Stimulated activated CD4-positive, alpha-beta T cell treated with anti-CD3 and anti-CD28 coated beads, Interleukin-1b, Interleukin-23, amount 100 ng/mL, for 1 hour (primary cell): ENCODE measurements around the gene SSRP1.

Experiments
- DNase-seq, 2 donors: peaks; one replicate each; pipeline ENCODE4 v3.0.0-alpha.2; 2020; ENCODE audit warnings: low read depth in 2 of 2

SSRP1 gene

DNA sequence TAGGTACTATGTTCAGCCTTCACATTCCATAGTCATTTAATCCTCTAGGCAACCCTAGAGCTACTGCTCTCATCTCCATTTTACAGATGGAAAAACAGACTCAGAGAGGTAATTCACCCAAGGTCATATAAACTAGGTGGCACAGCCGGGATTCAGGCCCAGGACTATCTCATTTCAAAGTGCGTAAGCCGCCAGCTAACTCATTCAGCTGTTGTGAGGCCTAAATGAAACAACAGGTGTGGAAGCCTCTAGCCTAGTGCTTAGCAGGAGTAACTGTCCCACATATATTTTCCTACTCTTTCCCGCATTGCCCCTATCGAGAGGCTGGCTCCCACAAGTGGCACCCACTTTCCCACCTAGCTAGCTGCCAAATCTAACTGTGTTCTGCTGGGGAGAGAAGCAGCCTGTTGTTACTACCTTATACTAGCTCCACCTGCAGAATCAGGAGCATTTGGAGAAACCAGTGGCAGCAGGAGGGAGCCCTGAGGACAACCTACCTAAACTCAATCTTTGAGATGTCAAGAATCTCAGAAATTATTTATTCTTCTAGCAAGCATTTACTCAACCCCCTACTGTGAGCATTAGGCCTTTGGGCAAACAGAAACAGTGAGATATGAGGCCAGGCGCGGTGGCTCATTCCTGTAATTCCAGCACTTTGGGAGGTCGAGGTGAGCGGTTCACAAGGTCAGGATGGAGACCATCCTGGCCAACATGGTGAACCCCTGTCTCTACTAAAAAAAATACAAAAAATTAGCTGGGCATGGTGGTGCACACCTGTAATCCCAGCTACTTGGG, 24.4 kb upstream of the SSRP1 start:
- DNase-seq = no peak

DNA sequence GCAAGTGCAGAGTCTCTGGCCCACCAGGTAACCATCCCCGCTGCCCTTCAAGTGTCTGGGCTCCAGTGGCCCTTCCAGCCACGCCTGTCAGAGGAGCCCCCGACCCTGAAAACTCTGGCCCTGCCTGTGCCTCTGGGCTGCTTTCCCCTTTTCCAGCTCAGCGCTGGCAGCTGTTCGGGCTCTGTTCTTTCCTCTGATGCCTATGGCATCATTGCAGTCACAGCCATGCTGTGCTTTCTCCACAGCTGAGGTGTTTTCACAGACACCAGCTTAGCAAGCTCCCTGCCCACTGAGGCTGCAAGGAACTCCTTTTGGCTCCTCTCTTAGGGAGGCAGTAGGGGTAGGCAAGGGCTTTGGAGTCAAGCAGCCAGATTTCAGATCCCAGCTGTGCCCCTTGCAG, 23.7 kb upstream of the SSRP1 start:
- DNase-seq = no peak

DNA sequence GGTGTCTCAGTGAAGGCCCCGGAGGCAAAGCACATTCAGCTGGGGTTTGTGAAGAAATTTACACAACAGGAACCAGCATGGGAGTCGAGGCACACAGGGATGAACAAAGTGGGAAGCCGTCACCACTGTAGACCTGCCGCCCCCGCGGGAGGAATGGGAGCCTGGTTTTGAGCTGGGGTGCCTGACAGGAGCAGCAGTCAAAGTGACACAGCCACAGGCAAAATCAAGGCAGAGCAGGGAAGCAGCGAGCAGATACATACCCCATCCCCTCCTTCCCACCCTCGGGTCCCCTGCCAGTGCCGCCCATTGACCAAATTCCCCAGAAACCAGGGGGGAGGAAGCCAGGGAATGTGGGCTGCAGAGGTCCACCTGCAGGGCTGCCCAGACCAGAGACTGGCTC, 23.3 kb upstream of the SSRP1 start:
- no peak for DNase-seq

DNA sequence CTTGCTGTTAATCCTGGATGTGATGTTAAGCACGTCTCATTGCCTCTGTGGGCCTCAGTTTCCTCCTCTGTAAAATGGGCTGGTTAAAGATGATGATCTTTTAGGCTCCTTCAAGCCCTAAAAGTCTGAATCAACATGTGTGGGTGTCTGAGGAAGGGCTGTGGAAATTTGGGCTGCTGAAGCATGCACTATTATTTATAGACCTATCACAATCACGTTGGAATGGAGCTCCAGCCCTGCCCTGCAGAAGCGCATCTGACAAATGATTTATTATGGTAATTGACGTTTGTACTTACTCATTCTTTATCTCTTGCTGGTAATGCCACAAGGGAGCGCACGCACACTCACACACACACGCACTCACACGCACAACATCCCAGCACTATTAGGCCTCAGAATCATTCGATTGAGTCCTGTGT, 22.9 kb upstream of the SSRP1 start:
- no peak for DNase-seq

DNA sequence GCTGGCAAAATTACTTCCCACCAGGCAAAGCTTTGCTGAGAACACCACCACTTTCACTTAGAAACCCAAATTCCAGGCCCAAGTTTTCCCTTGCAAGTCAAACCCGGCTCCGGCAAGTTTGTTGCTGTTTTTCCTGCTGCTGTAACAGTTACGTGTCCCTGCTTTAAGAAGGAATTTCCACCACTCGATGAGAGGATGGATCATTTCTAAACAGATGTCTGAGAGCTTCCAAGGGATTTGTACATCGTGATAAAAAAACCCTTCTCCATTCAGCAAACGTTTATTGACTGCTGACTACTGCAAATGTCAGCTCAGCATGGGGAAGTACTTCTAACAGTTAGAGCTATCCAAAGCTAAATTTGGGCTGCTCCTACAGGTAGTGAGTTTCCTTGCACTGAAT, 22.2 kb upstream of the SSRP1 start:
- no peak for DNase-seq

DNA sequence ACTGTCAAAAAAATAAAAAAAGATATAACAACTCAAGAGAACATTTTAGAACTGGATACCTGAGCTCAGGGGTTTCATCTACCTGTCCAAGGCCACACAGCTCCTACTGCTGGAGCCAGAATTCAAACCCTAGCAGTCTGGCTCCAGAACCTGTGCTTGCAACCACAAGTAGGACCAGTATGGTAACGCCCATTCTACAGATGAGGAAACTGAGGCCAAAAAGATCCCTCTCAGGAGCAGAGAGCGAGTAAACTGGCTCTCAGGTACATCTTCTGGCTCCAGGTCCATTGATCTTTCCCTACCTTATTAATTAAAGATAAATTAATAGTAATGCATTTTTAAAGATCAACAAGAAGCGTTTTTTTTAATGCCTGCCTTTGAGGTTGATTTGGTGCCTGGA, 21.6 kb upstream of the SSRP1 start:
- DNase-seq = no peak

DNA sequence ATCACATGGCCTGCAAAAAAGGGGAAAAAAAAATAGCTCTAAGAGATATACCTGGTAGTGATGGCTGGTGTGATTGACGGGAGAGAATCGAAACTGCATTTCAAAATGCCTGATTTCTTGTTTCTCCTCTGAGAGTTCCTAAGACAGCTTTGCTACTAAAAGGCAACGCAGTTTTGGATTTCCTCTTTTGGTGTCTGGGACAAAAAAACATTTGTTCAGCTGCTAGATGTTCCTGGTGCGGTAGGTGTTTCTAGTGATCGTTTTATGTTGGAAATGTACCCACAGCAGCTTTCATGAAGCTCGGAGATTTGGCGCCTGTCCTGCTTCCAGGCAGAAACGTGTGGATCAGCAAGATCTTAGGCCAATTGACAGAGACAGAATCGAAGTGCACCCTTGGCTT, 20.6 kb upstream of the SSRP1 start:
- no peak for DNase-seq

DNA sequence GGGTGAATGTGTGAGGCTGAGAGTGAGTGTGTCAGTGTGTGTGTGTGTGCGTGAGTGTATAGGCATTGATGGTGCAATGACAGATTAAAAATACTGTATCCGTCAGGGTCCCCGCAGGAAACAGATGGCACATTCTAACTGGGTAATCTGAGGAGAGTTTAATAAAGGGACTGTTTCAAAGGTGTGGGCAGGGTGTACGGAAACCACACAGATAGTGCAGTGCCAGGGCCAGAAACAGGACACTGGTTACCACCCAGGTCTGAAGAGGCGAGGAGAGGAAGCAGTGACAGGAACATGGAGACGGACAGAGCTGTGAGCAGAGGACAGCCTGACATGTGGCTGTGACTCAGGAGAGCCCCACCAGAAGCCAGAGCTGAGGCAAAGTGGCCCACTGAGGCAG, 19.0 kb upstream of the SSRP1 start:
- DNase-seq = no peak

DNA sequence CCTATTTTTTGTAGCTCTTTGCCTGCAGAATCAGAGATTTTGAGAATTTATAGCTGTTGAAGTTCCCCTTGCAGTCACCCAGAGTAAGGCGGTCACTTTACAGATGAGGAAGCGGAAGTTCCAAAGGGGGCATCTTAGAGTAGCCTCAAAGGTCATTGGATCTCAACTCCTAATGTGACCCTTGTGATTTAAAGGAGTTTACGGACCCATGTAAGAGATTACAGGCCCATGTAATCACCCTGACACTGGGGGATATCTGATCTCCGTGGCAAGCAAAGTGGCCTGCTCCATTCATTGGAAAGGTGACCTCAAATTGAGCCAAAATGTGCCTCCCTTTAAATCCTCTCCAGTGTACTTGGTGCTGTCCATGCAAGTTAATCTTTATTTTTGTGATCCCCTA, 18.2 kb upstream of the SSRP1 start:
- DNase-seq = no peak

DNA sequence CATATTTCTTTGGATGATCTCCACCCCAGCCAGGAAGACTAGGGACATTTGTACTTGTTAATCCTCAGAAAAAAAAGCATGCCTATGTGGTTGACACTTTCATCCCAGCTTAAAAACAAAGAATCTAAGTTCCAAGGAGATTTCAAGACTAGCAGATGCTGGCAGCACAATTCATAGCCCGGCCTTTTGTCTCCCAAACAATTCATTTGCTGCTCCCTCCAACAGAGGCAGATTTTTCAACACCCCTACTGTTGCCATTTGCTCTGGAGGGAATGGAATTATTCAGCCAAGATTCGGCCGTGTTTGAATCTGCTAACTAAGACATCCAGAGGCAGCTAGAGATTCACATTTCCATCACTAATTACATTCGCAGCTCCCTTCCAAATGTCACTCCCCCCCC, 17.8 kb upstream of the SSRP1 start:
- DNase-seq = no peak

DNA sequence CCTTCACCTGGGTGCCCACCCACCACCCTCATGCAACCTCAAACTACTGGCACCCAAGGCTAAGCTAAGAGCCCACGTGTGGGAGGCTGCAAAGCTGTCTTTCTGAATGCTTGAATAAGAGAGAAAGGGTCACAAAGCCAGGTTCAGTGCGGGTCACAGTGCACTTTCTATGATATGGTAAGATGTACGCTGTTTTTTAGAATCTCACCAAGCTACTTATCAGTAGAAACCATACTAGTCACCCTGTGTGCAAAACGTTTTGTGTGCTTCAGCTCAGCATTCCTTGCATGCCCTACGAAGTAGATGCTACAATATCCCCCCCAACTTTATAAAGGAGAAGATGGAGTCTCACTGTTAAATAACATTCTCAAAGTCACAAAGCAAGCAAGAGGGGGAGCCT, 17.3 kb upstream of the SSRP1 start:
- DNase-seq = no peak

DNA sequence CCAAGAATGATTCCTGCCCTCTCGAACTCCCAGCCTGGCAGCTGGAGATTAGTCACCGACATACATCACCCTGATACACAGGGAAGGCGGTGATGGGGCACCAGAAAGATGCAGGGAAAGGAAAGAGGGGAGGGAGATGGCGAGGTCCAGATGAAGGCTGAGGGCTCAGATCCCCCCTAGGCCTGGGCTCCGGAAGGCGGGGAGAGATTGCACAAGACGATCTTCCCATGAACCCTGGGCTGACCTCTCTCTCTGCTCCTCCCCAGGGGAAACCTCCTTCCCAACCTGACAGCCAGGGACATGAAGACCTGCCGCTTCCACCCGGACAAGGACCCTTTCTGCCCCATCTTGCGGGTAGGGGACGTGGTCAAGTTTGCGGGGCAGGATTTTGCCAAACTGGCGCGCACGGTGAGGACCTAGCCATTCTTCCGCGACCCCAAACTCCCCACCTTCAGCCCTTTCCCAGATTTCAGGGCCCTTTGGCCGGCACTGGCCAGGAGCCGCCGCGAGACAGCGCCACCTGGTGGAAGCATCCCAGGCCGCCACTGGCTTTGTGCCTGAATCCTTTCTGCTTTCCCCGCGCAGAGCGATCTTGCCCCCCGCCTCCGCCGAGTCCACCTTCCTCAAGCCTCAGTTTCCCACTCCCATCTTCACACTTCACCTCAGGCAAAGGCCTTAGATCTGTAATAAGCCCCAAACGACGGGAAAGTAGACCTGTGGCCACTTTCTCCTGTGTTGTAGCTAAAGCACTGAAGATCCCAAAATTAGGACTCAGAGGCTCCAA, 14.0 kb upstream of the SSRP1 start:
- DNase-seq = peak; percentile 15 to 46

DNA sequence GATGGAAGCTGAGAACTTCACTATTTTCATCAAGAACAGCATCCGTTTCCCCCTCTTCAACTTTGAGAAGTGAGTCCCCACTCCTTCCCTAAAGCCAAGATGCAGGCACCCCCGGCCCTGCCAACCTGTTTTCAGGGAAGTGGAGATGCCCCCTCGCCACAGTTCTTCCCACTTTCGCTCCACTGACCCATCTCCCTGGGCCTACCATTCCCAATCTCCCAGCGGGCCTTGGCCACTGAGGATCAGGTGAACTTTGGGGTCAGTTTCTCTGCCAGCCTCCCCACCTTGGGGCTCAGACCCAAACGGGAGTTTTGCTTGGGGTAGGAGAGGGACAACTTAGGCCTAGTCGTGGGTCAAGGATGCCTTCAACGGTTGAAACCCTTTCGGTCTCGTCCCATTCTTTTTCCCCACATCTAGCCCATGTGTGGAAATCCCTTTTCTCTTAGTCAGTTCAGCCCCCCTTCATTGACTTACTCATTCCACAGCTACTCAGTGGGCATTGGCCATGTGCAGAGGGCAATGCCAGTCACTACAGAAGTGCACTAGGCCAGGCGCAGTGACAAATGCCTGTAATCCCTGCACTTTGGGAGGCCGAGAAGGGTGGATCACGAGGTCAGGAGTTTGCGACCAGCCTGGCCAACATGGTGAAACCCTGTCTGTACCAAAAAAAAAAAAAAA, 13.1 kb upstream of the SSRP1 start:
- no peak for DNase-seq

DNA sequence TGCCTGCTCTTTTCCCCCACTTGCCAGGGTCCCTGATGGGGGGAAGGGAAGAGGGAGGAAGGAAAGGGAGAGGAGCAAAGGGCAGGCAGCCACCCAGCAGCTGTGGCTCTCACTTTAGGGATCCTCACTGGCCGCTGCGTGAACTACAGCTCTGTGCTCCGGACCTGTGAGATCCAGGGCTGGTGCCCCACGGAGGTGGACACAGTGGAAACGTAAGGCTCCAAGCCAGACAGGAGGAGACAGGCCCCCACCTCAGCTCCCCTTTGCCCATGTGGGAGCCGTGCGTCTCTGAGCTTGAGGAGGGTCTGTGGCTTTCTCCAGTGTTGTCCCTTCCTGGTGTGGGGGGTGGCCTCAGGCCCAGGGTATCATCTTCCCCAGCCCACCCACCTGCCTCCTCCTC, 12.4 kb upstream of the SSRP1 start:
- DNase-seq = no peak

DNA sequence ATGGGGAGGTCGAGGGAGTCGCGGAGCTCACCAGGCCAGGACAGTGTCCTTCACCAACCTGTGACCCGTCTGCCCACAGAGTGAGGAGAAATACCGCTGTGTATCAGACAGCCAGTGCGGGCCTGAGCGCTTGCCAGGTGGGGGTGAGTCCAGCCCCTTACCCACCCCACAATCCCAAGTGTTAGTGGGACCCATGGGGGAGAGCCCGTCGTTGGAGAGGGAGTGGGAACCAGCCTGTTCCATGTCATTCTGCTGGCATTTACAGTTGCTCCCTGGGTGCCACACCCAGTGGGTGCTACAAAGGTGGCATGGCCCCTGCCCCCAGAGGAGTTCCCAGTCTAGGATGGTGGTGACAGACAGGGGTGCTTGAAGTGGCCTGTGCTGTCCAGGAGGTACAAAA, 11.6 kb upstream of the SSRP1 start:
- DNase-seq = no peak

DNA sequence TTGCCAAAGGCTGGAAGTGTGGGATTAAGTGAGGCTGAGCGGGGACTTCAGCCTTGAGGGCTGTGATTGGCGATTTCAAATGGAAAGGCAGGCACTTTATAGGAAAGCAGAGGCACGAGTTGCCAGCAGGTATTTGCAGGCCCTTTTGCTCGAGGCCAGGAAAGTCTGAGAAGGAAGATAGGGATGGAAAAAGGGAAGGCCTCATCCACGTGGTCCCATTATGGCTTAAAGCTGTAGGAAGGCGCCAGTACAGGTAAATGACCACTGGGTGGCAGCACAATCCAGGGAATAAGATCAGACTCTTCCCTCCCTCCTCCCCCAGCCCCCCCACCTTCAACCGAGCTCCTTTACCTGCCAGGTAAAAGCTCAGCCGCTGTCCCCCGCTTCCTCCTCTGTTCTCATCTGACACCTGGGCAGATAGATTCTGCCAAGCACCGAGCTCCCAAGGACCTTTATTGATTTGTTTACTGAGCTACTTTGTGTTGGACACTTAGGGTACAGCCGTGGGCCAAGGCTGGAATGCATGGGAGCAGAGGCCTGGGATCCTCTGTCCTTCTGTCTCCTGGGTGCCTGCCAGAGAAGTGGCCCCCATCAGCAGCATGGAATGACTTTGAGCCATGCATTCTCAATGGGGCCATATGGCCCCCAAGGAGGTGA, 10.0 kb upstream of the SSRP1 start:
- DNase-seq = peak in 1 of 2 donors; percentile 38

DNA sequence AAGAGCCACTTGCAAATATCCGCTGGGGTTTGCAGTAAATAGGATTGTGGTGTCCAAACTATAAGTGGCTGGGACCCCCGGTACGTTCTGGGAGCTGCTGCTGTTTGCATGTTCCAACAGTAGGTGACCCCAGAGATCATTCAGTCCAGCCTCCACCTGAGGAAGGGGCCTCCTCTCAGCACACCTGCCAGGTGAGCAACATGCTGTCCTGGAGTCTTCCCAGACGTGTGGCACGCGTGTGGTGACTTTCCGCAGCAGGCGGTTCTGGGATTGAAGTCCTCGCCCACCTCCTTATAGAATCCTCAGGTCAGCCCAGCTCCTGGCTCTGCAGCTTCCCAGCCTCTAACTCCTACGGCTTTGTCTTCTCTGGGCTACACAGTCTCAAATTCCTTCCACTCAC, 9.1 kb upstream of the SSRP1 start:
- no peak for DNase-seq

DNA sequence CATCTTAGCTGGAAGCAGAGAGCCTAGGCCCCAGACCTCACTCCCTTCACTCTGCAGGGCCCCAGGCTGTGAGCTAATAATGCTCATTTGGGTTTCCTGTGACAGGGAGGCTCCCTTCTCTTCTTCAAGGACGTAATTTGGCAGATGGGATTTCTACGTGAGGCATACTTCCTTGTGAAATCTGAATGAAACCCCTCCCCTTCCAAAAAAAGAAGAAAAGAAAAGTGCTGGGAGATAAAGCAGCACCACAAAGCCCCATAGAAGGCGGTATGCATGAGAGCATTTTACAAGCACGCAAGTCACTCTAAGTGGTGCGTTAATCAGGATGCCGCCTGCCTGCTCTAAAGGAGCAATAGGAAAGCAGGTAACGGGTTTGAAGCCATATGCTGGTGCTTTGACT, 8.1 kb upstream of the SSRP1 start:
- DNase-seq = no peak

DNA sequence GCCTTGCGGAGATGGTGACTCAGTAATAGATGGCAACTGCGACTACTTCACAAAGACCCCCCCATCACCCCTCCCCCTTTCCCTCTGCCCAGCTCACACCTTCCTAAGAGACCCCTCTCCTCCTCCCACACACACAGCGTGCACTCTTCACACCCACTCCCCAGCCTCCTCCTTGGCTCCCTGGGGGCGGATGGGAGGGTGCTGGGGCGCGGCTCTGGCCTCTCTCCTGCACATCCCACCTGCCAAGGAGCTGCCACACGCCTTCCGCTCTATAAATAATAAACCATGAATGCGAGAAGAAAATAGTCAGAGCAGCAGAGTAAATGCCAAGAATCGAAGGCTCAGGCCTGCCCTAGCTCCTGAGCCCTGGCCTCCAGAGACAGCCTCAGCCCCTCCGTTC, 7.0 kb upstream of the SSRP1 start:
- DNase-seq = no peak

DNA sequence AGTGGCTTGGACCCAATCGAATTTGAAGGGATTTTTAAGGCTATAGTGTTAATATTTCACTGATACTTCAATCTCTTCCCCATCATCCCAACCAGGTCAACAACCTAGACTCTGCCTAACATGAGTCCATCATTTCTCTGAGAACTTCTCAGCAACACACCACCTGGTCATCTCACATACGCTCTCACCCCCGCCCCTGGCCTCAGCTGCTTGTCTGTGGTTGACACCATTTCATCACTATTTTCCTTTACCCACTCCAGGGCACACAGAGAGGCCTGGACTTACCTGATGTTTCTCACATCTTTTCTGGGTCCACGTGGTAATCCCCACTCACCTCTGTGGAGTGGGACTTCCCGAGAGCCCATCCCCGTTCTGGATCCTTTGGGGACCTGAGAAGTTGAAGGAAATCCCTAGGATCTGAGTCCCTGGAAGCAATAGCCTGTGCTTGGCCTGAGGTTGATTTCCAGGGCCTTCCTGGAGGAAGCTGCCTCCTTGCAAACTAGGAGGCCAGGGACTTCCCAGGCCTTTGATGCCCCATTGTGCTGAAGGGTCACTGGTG, 5.6 kb upstream of the SSRP1 start:
- no peak for DNase-seq

DNA sequence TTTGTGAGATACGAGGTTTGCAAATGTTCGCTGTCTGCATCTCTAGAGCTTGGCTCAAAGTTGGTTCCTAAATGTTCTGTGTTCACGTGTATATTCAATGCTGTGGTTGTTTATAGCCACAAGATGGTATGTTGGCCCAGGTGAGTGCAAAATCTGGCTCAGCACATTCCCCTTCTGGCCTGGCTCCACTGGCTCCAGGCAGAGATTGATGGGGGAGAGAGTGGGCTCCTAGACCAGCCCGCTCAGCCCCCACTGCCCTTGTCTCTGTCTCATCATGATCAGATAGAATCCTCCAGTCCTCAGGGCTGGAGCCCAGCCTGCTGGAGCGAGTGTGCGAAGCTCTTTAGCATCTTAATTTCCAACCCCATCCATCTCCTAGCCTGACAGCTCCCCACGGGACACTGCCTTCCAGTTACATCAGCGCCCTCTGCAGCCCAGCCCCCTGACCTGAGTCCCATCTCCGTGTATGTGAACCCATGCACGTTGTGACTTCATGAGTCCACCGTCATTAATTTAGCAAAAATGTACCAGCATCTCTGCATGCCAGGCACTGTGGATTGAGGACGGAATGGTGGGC, 4.4 kb upstream of the SSRP1 start:
- no peak for DNase-seq

DNA sequence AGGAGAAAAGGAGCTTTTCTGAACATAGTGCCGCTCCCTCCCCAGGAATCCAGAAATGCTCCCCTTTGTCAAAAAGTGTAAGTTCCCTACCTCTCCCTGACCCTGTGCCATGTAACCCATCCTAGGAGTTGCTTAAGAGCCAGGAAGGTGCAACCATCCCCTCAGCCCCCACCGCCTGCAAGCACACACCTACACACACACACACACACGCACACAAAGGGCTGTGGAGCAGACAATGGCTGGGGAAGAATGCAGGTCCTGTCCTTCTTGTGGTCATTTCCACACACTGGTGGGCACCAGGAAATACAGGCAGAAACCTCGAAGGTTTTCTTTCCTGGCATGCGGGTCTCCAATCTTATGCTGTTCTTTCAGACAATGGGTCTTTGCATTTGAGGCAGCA, 3.6 kb upstream of the SSRP1 start:
- no peak for DNase-seq
